Measurements from ENCODE around the gene CFAP45. TPM values are rescaled to one million over a fixed set of nuclear protein-coding genes. Genes with fewer than 3 reads are reported as not detected.

The CFAP45 gene
- total RNA-seq, 4 donors from 2014 or later: 0.32 TPM; not detected in 3

- no peaks in the 10 kb centered on the region for H3K27me3 ChIP-seq
- DNase-seq: no peak
- TF ChIP-seq POLR2A (IDR thresholded peaks at IDR 0.05) (no peak), CTCF (IDR thresholded peaks at IDR 0.05) (no peak), EP300 (IDR thresholded peaks at IDR 0.05; ENCODE audit: low read depth) (no peak), POLR2AphosphoS5 (IDR thresholded peaks at IDR 0.05) (no peak)
- no peaks in the 10 kb centered on the region for H3K9me3 ChIP-seq
- WGBS, 2 donors (ENCODE audit: low coverage in 1 of 2): 84 to 100% methylated on average over 1 to 3 of the region's 3 CpGs
- peak overlapping the region in 1 of 4 donors; percentile 20 for H3K4me3 ChIP-seq
- peak overlapping the region in 2 of 4 donors; percentile 19 to 28 for H3K27ac ChIP-seq
- H3K4me1 ChIP-seq: peaks cover 0 to 8% (median 0%) of the 10 kb centered on the region in 4 donors
- in situ Hi-C loops (cut with MboI; ENCODE audit: low pct_ligation_motif_present in 1 of 4, low pct_unique_long_range_greater_than_20kb in 1 of 4, low sequenced_read_pairs in 3 of 4): no loop called here
- H3K36me3 ChIP-seq: no peaks in the 10 kb centered on the region
- intact Hi-C loops (cut with DNase I; ENCODE audit: low total_unique reads): no loop called here
Observed at GRCh38 chr1:159827549-159827948, 72.4 kb downstream of the CFAP45 start.

DNA sequence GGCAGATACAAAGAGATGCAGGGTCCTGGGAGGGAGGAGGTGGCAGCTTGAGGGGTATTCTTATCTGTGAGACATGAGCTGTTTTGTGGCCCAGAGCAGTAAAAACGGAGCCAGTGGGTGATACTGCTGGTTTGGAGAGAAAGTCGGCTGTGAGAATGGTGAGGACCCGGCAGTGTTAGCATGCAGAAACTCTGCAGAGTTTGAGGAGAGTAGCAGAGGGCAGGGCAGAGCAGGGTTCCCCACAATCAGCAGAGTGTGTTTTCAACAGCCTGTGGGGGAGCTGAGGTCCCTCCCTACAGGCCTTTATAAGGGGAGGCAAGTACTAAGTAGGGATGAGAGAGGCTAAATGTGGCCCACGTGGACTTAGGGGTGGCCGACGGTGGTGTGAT lies 72.9 kb downstream of the CFAP45 start:
- intact Hi-C loops (cut with DNase I; ENCODE audit: low total_unique reads) (no loop called here), in situ Hi-C loops (cut with MboI; ENCODE audit: low pct_ligation_motif_present in 1 of 4, low pct_unique_long_range_greater_than_20kb in 1 of 4, low sequenced_read_pairs in 3 of 4) (no loop called here)
- Histone ChIP-seq H3K9me3 (no peaks in the 10 kb centered on the region), H3K36me3 (no peaks in the 10 kb centered on the region), H3K27ac (peak overlapping the region in 2 of 4 donors; percentile 19 to 28), H3K4me1 (peaks cover 0 to 8% (median 0%) of the 10 kb centered on the region in 4 donors), H3K4me3 (peak overlapping the region in 1 of 4 donors; percentile 20), H3K27me3 (no peaks in the 10 kb centered on the region)
- WGBS, 2 donors (ENCODE audit: low coverage in 1 of 2): 84 to 92% methylated on average over 4 to 6 of the region's 6 CpGs
- DNase-seq: no peak
- TF ChIP-seq POLR2AphosphoS5 (IDR thresholded peaks at IDR 0.05) (no peak), POLR2A (IDR thresholded peaks at IDR 0.05) (no peak), CTCF (IDR thresholded peaks at IDR 0.05) (no peak), EP300 (IDR thresholded peaks at IDR 0.05; ENCODE audit: low read depth) (no peak)

DNA sequence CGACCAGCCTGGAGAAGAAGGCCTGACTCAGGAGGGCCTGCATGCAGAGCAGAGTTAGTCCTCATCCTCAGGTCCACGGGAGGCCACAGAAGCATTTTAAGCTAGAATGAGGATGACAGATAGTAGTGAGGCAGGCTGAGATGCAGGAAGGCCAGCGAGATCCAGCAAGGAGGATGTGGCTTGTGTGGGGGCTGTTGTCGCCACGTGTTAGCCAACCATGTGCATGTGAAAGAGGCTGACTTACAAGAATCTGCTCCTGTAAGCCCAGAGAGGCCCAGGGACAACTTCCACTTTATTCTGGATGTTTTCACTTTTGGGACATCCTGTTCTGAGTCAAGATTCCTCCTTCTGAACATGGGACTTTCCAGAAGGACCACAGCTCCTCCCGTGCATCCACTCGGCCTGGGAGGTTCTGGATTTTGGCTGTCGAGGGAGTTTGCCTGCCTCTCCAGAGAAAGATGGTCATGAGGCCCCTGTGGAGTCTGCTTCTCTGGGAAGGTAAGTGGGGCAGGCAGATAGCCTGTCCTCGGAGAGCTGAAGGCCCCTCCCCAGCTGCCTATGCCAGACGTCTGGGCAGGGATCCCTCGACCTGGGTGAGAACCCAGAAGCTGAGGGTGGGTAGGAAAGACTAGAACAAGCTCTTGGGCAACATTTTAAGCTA lies 73.4 kb downstream of the CFAP45 start, which contains the start of gene SLAMF8:
Gene SLAMF8 (plus strand): TSS at position 433 of the 661 bp plus-strand sequence. CDS start 26 bp downstream, at position 459.
- Histone ChIP-seq H3K9me3 (no peaks in the 10 kb centered on the region), H3K4me3 (peak within 1 kb of the TSS in 1 of 4 donors; percentile 20), H3K27ac (peak within 1 kb of the TSS in 2 of 4 donors; percentile 19 to 28), H3K36me3 (no peaks in the 10 kb centered on the region), H3K27me3 (no peaks in the 10 kb centered on the region), H3K4me1 (peaks cover 0 to 8% (median 0%) of the 10 kb centered on the region in 4 donors)
- in situ Hi-C loops (cut with MboI; ENCODE audit: low pct_ligation_motif_present in 1 of 4, low pct_unique_long_range_greater_than_20kb in 1 of 4, low sequenced_read_pairs in 3 of 4) (no loop called here), intact Hi-C loops (cut with DNase I; ENCODE audit: low total_unique reads) (no loop called here)
- no peak for TF ChIP-seq EP300 (IDR thresholded peaks at IDR 0.05; ENCODE audit: low read depth)
- no peak for TF ChIP-seq POLR2A (IDR thresholded peaks at IDR 0.05)
- TF ChIP-seq CTCF (IDR thresholded peaks at IDR 0.05): no peak
- TF ChIP-seq POLR2AphosphoS5 (IDR thresholded peaks at IDR 0.05): no peak
- WGBS, 2 donors (ENCODE audit: low coverage in 1 of 2): 75% methylated on average over 11 of the region's 11 CpGs; no CpG with 5 or more reads in 1 of the 2 donors
- DNase-seq: peak; percentile 61

- WGBS, 2 donors (ENCODE audit: low coverage in 1 of 2): 64% methylated on average over 3 of the region's 3 CpGs; no CpG with 5 or more reads in 1 of the 2 donors
- Histone ChIP-seq H3K9me3 (no peaks in the 10 kb centered on the region), H3K4me1 (peaks cover 0 to 8% (median 0%) of the 10 kb centered on the region in 4 donors), H3K36me3 (no peaks in the 10 kb centered on the region), H3K27me3 (no peaks in the 10 kb centered on the region), H3K27ac (no peak overlapping the region), H3K4me3 (no peak overlapping the region)
- DNase-seq: no peak
- in situ Hi-C loops (cut with MboI; ENCODE audit: low pct_ligation_motif_present in 1 of 4, low pct_unique_long_range_greater_than_20kb in 1 of 4, low sequenced_read_pairs in 3 of 4) (no loop called here), intact Hi-C loops (cut with DNase I; ENCODE audit: low total_unique reads) (no loop called here)
- TF ChIP-seq POLR2A (IDR thresholded peaks at IDR 0.05): no peak
- no peak for TF ChIP-seq CTCF (IDR thresholded peaks at IDR 0.05)
- TF ChIP-seq EP300 (IDR thresholded peaks at IDR 0.05; ENCODE audit: low read depth): no peak
- no peak for TF ChIP-seq POLR2AphosphoS5 (IDR thresholded peaks at IDR 0.05)
Observed at GRCh38 chr1:159825564-159825963, 74.4 kb downstream of the CFAP45 start.
